ENCODE results near the gene APOB. TPM values are rescaled to one million over a fixed set of nuclear protein-coding genes. Genes with fewer than 3 reads are reported as not detected.

APOB gene
- total and polyA plus RNA-seq, 2 of the 13 experiments (the other 11 are each of a cell fraction or from before 2014, with no cell fraction given), result 1,569 to 2,515 TPM

DNA sequence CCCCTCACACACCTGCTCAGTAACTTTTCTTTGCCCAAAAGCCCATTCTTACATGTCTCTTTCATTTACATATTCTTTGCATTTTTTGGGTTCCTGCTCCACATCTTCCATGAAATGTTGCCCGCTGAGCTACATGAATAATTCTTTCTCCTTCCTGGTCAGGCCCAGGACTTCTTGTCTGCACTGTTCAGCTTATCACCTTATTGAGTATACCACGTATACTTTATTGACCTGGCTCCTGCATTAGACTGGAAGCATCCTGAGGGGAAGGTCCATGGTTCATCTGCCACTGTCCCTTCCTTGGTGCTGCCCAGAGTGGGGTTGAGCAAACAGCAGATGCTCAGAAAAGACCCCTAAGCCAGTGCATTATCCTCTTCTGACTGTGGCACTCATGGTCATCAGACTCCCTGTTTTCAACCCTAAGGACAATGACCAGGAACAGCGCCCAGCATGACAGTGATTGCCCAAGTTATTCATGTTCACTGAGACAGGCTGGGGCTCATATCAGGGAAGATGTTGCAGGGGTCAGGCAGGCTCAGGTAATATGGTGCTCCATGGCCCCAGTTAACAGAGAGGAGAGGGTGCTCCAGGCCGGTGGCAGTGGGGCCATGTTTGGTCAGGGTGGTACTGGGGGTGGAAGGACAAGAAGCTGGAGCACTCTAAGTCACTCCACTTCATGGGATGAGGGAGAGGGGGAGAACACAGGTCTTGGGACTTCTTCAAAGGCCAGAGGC lies 7.7 kb downstream of the APOB start (continued):
- TF ChIP-seq, protein P1, sequence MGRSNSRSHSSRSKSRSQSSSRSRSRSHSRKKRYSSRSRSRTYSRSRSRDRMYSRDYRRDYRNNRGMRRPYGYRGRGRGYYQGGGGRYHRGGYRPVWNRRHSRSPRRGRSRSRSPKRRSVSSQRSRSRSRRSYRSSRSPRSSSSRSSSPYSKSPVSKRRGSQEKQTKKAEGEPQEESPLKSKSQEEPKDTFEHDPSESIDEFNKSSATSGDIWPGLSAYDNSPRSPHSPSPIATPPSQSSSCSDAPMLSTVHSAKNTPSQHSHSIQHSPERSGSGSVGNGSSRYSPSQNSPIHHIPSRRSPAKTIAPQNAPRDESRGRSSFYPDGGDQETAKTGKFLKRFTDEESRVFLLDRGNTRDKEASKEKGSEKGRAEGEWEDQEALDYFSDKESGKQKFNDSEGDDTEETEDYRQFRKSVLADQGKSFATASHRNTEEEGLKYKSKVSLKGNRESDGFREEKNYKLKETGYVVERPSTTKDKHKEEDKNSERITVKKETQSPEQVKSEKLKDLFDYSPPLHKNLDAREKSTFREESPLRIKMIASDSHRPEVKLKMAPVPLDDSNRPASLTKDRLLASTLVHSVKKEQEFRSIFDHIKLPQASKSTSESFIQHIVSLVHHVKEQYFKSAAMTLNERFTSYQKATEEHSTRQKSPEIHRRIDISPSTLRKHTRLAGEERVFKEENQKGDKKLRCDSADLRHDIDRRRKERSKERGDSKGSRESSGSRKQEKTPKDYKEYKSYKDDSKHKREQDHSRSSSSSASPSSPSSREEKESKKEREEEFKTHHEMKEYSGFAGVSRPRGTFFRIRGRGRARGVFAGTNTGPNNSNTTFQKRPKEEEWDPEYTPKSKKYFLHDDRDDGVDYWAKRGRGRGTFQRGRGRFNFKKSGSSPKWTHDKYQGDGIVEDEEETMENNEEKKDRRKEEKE (IDR thresholded peaks at IDR 0.05), result no peak
- TF ChIP-seq FOXP1 (IDR thresholded peaks at IDR 0.05), result no peak
- TF ChIP-seq FOXP1 (CRISPR knock-in tag; IDR thresholded peaks at IDR 0.05), result no peak
- TF ChIP-seq NFYB (CRISPR knock-in tag; IDR thresholded peaks at IDR 0.05), result no peak
- no peak for TF ChIP-seq ZNF570 (CRISPR knock-in tag; IDR thresholded peaks at IDR 0.05; ENCODE audit: borderline replicate concordance)
- TF ChIP-seq, protein P2, sequence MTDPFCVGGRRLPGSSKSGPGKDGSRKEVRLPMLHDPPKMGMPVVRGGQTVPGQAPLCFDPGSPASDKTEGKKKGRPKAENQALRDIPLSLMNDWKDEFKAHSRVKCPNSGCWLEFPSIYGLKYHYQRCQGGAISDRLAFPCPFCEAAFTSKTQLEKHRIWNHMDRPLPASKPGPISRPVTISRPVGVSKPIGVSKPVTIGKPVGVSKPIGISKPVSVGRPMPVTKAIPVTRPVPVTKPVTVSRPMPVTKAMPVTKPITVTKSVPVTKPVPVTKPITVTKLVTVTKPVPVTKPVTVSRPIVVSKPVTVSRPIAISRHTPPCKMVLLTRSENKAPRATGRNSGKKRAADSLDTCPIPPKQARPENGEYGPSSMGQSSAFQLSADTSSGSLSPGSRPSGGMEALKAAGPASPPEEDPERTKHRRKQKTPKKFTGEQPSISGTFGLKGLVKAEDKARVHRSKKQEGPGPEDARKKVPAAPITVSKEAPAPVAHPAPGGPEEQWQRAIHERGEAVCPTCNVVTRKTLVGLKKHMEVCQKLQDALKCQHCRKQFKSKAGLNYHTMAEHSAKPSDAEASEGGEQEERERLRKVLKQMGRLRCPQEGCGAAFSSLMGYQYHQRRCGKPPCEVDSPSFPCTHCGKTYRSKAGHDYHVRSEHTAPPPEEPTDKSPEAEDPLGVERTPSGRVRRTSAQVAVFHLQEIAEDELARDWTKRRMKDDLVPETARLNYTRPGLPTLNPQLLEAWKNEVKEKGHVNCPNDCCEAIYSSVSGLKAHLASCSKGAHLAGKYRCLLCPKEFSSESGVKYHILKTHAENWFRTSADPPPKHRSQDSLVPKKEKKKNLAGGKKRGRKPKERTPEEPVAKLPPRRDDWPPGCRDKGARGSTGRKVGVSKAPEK (CRISPR knock-in tag; IDR thresholded peaks at IDR 0.05; ENCODE audit: borderline replicate concordance), result no peak
- TF ChIP-seq ZNF136 (CRISPR knock-in tag; IDR thresholded peaks at IDR 0.05; ENCODE audit: low read depth), result peak; percentile 77; the same call in 1 of the 2 replicates
- TF ChIP-seq, protein P3, sequence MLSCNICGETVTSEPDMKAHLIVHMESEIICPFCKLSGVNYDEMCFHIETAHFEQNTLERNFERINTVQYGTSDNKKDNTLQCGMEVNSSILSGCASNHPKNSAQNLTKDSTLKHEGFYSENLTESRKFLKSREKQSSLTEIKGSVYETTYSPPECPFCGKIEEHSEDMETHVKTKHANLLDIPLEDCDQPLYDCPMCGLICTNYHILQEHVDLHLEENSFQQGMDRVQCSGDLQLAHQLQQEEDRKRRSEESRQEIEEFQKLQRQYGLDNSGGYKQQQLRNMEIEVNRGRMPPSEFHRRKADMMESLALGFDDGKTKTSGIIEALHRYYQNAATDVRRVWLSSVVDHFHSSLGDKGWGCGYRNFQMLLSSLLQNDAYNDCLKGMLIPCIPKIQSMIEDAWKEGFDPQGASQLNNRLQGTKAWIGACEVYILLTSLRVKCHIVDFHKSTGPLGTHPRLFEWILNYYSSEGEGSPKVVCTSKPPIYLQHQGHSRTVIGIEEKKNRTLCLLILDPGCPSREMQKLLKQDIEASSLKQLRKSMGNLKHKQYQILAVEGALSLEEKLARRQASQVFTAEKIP (CRISPR knock-in tag; IDR thresholded peaks at IDR 0.05; ENCODE audit: borderline replicate concordance), result no peak
- no peak for TF ChIP-seq MBNL3 (CRISPR knock-in tag; conservative IDR thresholded peaks at IDR 0.05)
- TF ChIP-seq, protein P4, sequence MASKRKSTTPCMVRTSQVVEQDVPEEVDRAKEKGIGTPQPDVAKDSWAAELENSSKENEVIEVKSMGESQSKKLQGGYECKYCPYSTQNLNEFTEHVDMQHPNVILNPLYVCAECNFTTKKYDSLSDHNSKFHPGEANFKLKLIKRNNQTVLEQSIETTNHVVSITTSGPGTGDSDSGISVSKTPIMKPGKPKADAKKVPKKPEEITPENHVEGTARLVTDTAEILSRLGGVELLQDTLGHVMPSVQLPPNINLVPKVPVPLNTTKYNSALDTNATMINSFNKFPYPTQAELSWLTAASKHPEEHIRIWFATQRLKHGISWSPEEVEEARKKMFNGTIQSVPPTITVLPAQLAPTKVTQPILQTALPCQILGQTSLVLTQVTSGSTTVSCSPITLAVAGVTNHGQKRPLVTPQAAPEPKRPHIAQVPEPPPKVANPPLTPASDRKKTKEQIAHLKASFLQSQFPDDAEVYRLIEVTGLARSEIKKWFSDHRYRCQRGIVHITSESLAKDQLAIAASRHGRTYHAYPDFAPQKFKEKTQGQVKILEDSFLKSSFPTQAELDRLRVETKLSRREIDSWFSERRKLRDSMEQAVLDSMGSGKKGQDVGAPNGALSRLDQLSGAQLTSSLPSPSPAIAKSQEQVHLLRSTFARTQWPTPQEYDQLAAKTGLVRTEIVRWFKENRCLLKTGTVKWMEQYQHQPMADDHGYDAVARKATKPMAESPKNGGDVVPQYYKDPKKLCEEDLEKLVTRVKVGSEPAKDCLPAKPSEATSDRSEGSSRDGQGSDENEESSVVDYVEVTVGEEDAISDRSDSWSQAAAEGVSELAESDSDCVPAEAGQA (IDR thresholded peaks at IDR 0.05; ENCODE audit: low read depth), result no peak
- TF ChIP-seq, protein P4 (CRISPR knock-in tag; IDR thresholded peaks at IDR 0.05; ENCODE audit: borderline replicate concordance), result no peak
- no peak; the same call in 1 of the 2 replicates for TF ChIP-seq ZNF589 (CRISPR knock-in tag; conservative IDR thresholded peaks at IDR 0.05)
- no peak for TF ChIP-seq GLI4 (CRISPR knock-in tag; IDR thresholded peaks at IDR 0.05; ENCODE audit: borderline replicate concordance)
- TF ChIP-seq FOXK1 (CRISPR knock-in tag; IDR thresholded peaks at IDR 0.05; ENCODE audit: borderline replicate concordance, low read depth), result no peak
- no peak for TF ChIP-seq ZNF563 (CRISPR knock-in tag; IDR thresholded peaks at IDR 0.05)
- TF ChIP-seq SIN3A (IDR thresholded peaks at IDR 0.05; ENCODE audit: borderline replicate concordance, low read depth, low read length), result no peak

Data from HepG2 (cell line).